IMR-90 (cell line): ENCODE results near the gene CADM3. TPM values are rescaled to one million over a fixed set of nuclear protein-coding genes. Genes with fewer than 3 reads are reported as not detected.

Experiments used
- ATAC-seq: fragments of 200-7000 bp; cut with Tn5 transposase; 2 replicates; pipeline ENCODE4 v1.9.1; 2020; ENCODE audit warnings: low read depth, mild to moderate bottlenecking, moderate library complexity
- BruUV-seq: library from RNA; stranded (reverse); fragments of 400-500 nt; replicated peaks from 2 replicates; lab custom pipeline; 2021; lab: Mats Ljungman, UMichigan
- CTCF ChIA-PET: fragments of 300-600 bp; formaldehyde crosslinking; extraction: SDS; loops from one replicate; lab custom pipeline; 2021; ENCODE audit warnings: antibody characterized with exemption; lab: Yijun Ruan, JAX
- POLR2A ChIA-PET: fragments of 300-600 bp; sonication (Branson Sonifier 250); formaldehyde crosslinking; loops from one replicate; lab custom pipeline; 2022; ENCODE audit warnings: antibody characterized with exemption; ENCODE audit not compliant: unreplicated experiment; lab: Charles Lee
- DNase-seq: peaks from one replicate; pipeline ENCODE4 v3.0.0; 2013
- H2AFZ ChIP-seq: replicated peaks from 2 replicates; pipeline ENCODE3; 2013; ENCODE audit warnings: low read length, mild to moderate bottlenecking; ENCODE audit not compliant: poor library complexity
- H2AK5ac ChIP-seq: 2 replicates; pipeline ENCODE4 v1.6.1; 2013; ENCODE audit warnings: low read depth, low read length, inconsistent platforms
- H2AK9ac ChIP-seq: replicated peaks from 2 replicates; pipeline ENCODE3; 2013; ENCODE audit warnings: mild to moderate bottlenecking, low read depth, low read length, moderate library complexity; ENCODE audit not compliant: poor library complexity
- H2BK120ac ChIP-seq: 2 replicates; pipeline ENCODE4 v1.6.1; 2013; ENCODE audit warnings: low read depth, low read length, inconsistent platforms
- H2BK15ac ChIP-seq: 3 replicates; pipeline ENCODE4 v1.6.1; 2013; ENCODE audit warnings: low read depth, low read length, inconsistent platforms
- H2BK20ac ChIP-seq: 2 replicates; pipeline ENCODE4 v1.6.1; 2013; ENCODE audit warnings: low read depth, mild to moderate bottlenecking, inconsistent platforms, low read length, moderate library complexity
- H2BK5ac ChIP-seq: 2 replicates; pipeline ENCODE4 v1.6.1; 2013; ENCODE audit warnings: mild to moderate bottlenecking, low read depth, low read length, inconsistent platforms; ENCODE audit not compliant: poor library complexity, severe bottlenecking
- H3K14ac ChIP-seq: replicated peaks from 2 replicates; pipeline ENCODE4 v1.6.1; 2013; ENCODE audit warnings: low read depth, low read length, inconsistent platforms
- H3K18ac ChIP-seq: 2 replicates; pipeline ENCODE4 v1.6.1; 2013; ENCODE audit warnings: low read depth, low read length, control low read depth
- H3K23ac ChIP-seq: 2 replicates; pipeline ENCODE4 v1.6.1; 2013; ENCODE audit warnings: low read depth, low read length, inconsistent platforms
- H3K27ac ChIP-seq: 2 replicates; pipeline ENCODE4 v1.5.1; 2013; ENCODE audit warnings: mild to moderate bottlenecking, control low read depth, low read length; ENCODE audit not compliant: insufficient read depth
- H3K27me3 ChIP-seq: 2 replicates; pipeline ENCODE4 v1.6.1; 2013; ENCODE audit warnings: low read length; ENCODE audit not compliant: control insufficient read depth, insufficient read depth
- H3K36me3 ChIP-seq: 2 replicates; pipeline ENCODE4 v1.6.1; 2013; ENCODE audit warnings: low read length, mixed read lengths; ENCODE audit not compliant: control insufficient read depth, insufficient read depth
- H3K4ac ChIP-seq: 2 replicates; pipeline ENCODE4 v1.6.1; 2013; ENCODE audit warnings: low read depth, low read length, inconsistent platforms
- H3K4me1 ChIP-seq: 2 replicates; pipeline ENCODE4 v1.6.1; 2013; ENCODE audit warnings: low read length, mixed read lengths; ENCODE audit not compliant: control insufficient read depth, insufficient read depth
- H3K4me2 ChIP-seq: 2 replicates; pipeline ENCODE4 v1.6.1; 2013; ENCODE audit warnings: low read depth, mild to moderate bottlenecking, control low read depth, low read length, moderate library complexity
- H3K4me3 ChIP-seq: 2 replicates; pipeline ENCODE4 v1.5.1; 2013; ENCODE audit warnings: low read depth, mild to moderate bottlenecking, control low read depth, low read length, moderate library complexity; ENCODE audit not compliant: insufficient read depth
- H3K56ac ChIP-seq: 2 replicates; pipeline ENCODE4 v1.6.1; 2013; ENCODE audit warnings: low read length, inconsistent platforms; ENCODE audit not compliant: insufficient read depth; ENCODE audit errors: extremely low read depth
- H3K79me1 ChIP-seq, 2 experiments: 2 replicates each; pipeline ENCODE4 v1.6.1; 2013; ENCODE audit warnings: low read length in 2 of 2, inconsistent platforms in 1 of 2, low read depth in 1 of 2
- H3K9ac ChIP-seq: 2 replicates; pipeline ENCODE4 v1.6.1; 2013; ENCODE audit warnings: low read depth, low read length, control low read depth
- H3K9me1 ChIP-seq: 2 replicates; pipeline ENCODE4 v1.6.1; 2013; ENCODE audit warnings: low read length, inconsistent platforms; ENCODE audit not compliant: insufficient read depth
- H3K9me3 ChIP-seq: 2 replicates; pipeline ENCODE4 v1.6.1; 2013; ENCODE audit warnings: low read length; ENCODE audit not compliant: control insufficient read depth, insufficient read depth
- H4K20me1 ChIP-seq: 2 replicates; pipeline ENCODE4 v1.6.1; 2013; ENCODE audit warnings: low read length, inconsistent platforms; ENCODE audit not compliant: insufficient read depth
- H4K5ac ChIP-seq: 2 replicates; pipeline ENCODE4 v1.6.1; 2013; ENCODE audit warnings: mild to moderate bottlenecking, low read depth, low read length, control low read depth
- H4K8ac ChIP-seq, 2 experiments: 2 replicates each; pipeline ENCODE4 v1.6.1; 2013; ENCODE audit warnings: low read depth in 2 of 2, low read length in 2 of 2, control low read depth in 1 of 2, inconsistent platforms in 1 of 2
- H4K91ac ChIP-seq: 2 replicates; pipeline ENCODE4 v1.6.1; 2013; ENCODE audit warnings: low read depth, low read length, inconsistent platforms; ENCODE audit not compliant: insufficient read depth
- BHLHE40 ChIP-seq: fragments of 150-350 bp; IDR thresholded peaks from 2 replicates; pipeline ENCODE4 v1.6.1; 2016; ENCODE audit warnings: mild to moderate bottlenecking, low read depth, low read length
- CEBPB ChIP-seq: IDR thresholded peaks from 2 replicates; pipeline ENCODE4 v1.6.1; 2012; ENCODE audit warnings: low read depth, low read length, improper control_type of control experiment
- CHD1 ChIP-seq: IDR thresholded peaks from 2 replicates; pipeline ENCODE4 v1.6.1; 2012; ENCODE audit warnings: low read depth, low read length, improper control_type of control experiment
- CTCF ChIP-seq: conservative IDR thresholded peaks from 2 replicates; pipeline ENCODE4 v1.5.1; 2012; ENCODE audit warnings: mild to moderate bottlenecking, low read depth, low read length, improper control_type of control experiment
- ELK1 ChIP-seq: fragments of 150-350 bp; IDR thresholded peaks from 2 replicates; pipeline ENCODE4 v1.6.1; 2016; ENCODE audit warnings: low read depth, mild to moderate bottlenecking, low read length, moderate library complexity, borderline replicate concordance
- FOS ChIP-seq: fragments of 150-350 bp; IDR thresholded peaks from 2 replicates; pipeline ENCODE4 v1.6.1; 2016; ENCODE audit warnings: low read depth, low read length
- MAFK ChIP-seq: IDR thresholded peaks from 2 replicates; pipeline ENCODE4 v1.6.1; 2012; ENCODE audit warnings: low read depth, low read length, improper control_type of control experiment
- MAZ ChIP-seq: IDR thresholded peaks from 2 replicates; pipeline ENCODE4 v1.6.1; 2012; ENCODE audit warnings: low read depth, mild to moderate bottlenecking, low read length, improper control_type of control experiment, moderate library complexity, borderline replicate concordance
- MXI1 ChIP-seq: IDR thresholded peaks from 2 replicates; pipeline ENCODE4 v1.6.1; 2012; ENCODE audit warnings: low read depth, mild to moderate bottlenecking, low read length, moderate library complexity, borderline replicate concordance
- NFE2L2 ChIP-seq: fragments of 150-350 bp; IDR thresholded peaks from 2 replicates; pipeline ENCODE4 v1.6.1; 2016; ENCODE audit warnings: low read depth, mild to moderate bottlenecking, low read length
- POLR2A ChIP-seq: IDR thresholded peaks from 2 replicates; pipeline ENCODE4 v1.6.1; 2012; ENCODE audit warnings: mild to moderate bottlenecking, low read depth, low read length
- RAD21 ChIP-seq: IDR thresholded peaks from 2 replicates; pipeline ENCODE4 v1.6.1; 2012; ENCODE audit warnings: low read length, improper control_type of control experiment
- RCOR1 ChIP-seq: IDR thresholded peaks from 2 replicates; pipeline ENCODE4 v1.6.1; 2012; ENCODE audit warnings: mild to moderate bottlenecking, low read length, improper control_type of control experiment; ENCODE audit not compliant: insufficient replicate concordance
- RFX5 ChIP-seq: IDR thresholded peaks from 2 replicates; pipeline ENCODE4 v1.8.0; 2012; ENCODE audit warnings: low read depth, mild to moderate bottlenecking, low read length, moderate library complexity
- SMC3 ChIP-seq: fragments of 150-350 bp; IDR thresholded peaks from 2 replicates; pipeline ENCODE4 v1.6.1; 2016; ENCODE audit warnings: low read depth, mild to moderate bottlenecking, antibody characterized with exemption, low read length, moderate library complexity
- USF2 ChIP-seq: fragments of 150-350 bp; IDR thresholded peaks from 2 replicates; pipeline ENCODE4 v1.6.1; 2017; ENCODE audit warnings: mild to moderate bottlenecking, antibody characterized with exemption, low read length, low read depth
- WGBS, 2 experiments: methylation state at CpG; one replicate each; pipeline versions ENCODE4 v1.1.5 to v1.1.7; 2013; ENCODE audit warnings: missing lambda C conversion rate in 2 of 2; ENCODE audit not compliant: insufficient read length in 1 of 2; ENCODE audit errors: extremely low coverage in 2 of 2; 5-methylcytosine and 5-hydroxymethylcytosine counted together
- dilution Hi-C: fragments of 300-500 bp; cut with HindIII; formaldehyde crosslinking; loops from one replicate; pipeline ENCODE4 v1.14.3; 2018; ENCODE audit warnings: low sequenced_read_pairs; ENCODE audit not compliant: unreplicated experiment
- in situ Hi-C: fragments of 300-500 bp; cut with MboI; formaldehyde crosslinking; loops from 3 replicates; pipeline ENCODE4 v1.14.3; 2019; ENCODE audit warnings: low sequenced_read_pairs, inconsistent platforms, mixed read lengths
- intact Hi-C: fragments of 100-400 bp; cut with micrococcal nuclease; formaldehyde crosslinking; loops from 2 replicates; pipeline ENCODE4 v1.10.0; 2022
- polyA plus RNA-seq, 3 experiments: library from polyadenylated mRNA; depleted of rRNA; stranded (reverse); fragments of >200 nt; gene quantifications; 2 replicates each; pipeline ENCODE4 v1.2.3, GENCODE V29; 2012; ENCODE audit warnings: low replicate concordance in 1 of 3
- total RNA-seq: library from RNA; depleted of rRNA; stranded (reverse); fragments of >200 nt; gene quantifications from 2 replicates; pipeline ENCODE4 v1.2.3, GENCODE V29; 2012

Gene CADM3
- total and polyA plus RNA-seq, 2 of the 4 experiments (the other 2 are of a cell fraction): not detected

- in situ Hi-C loops (loop anchor here (25.0 kb wide), 1 partner anchor 681 kb away; no protein-coding TSS in a partner anchor), intact Hi-C loops (no loop called here), dilution Hi-C loops (no loop called here)
- H3K9ac ChIP-seq: no peak overlapping the region
- no peak overlapping the region for H3K27ac ChIP-seq
- CTCF ChIA-PET: no interaction called here
- TF ChIP-seq CTCF: no peak
- no peak for TF ChIP-seq NFE2L2
- no peak for TF ChIP-seq BHLHE40
- TF ChIP-seq MAFK: no peak
- no peak for TF ChIP-seq RFX5
- TF ChIP-seq FOS: no peak
- TF ChIP-seq POLR2A: no peak
- no peak for TF ChIP-seq SMC3
- TF ChIP-seq USF2: no peak
- TF ChIP-seq RCOR1: no peak
- no peak for TF ChIP-seq ELK1
- no peak for TF ChIP-seq CEBPB
- no peak for TF ChIP-seq MXI1
- no peak for TF ChIP-seq CHD1
- no peak for TF ChIP-seq MAZ
- TF ChIP-seq RAD21: no peak
- H3K36me3 ChIP-seq: no peaks in the 10 kb centered on the region
- no peak overlapping the region for H2AK9ac ChIP-seq
- H3K79me1 ChIP-seq: no peaks in the 10 kb centered on the region
- POLR2A ChIA-PET: no interaction called here
- H2BK20ac ChIP-seq: no peak overlapping the region
- no peak overlapping the region for H4K5ac ChIP-seq
- no peak overlapping the region for H3K4me2 ChIP-seq
- no peak overlapping the region for H3K56ac ChIP-seq
- no peaks in the 10 kb centered on the region for H3K4me1 ChIP-seq
- H2BK15ac ChIP-seq: no peak overlapping the region
- 57% methylated on average over 3 of the region's 4 CpGs; no CpG with 5 or more reads in 1 of the 2 experiments for WGBS, 2 experiments
- H3K9me3 ChIP-seq: no peaks in the 10 kb centered on the region
- no peak overlapping the region for H2BK120ac ChIP-seq
- H4K8ac ChIP-seq: no peak overlapping the region
- H3K27me3 ChIP-seq: peaks cover 4% of the 10 kb centered on the region
- H2BK5ac ChIP-seq: no peak overlapping the region
- no peaks in the 10 kb centered on the region for H4K20me1 ChIP-seq
- no peak overlapping the region for H2AK5ac ChIP-seq
- no TSS peak for BruUV-seq
- H3K4me3 ChIP-seq: no peak overlapping the region
- no peak overlapping the region for H3K14ac ChIP-seq
- no peak overlapping the region for H4K91ac ChIP-seq
- no peak overlapping the region for H3K18ac ChIP-seq
- DNase-seq (no peak), ATAC-seq (no peak)
- H3K23ac ChIP-seq: no peak overlapping the region
- H3K4ac ChIP-seq: no peak overlapping the region
- H3K9me1 ChIP-seq: no peaks in the 10 kb centered on the region
- no peak overlapping the region for H2AFZ ChIP-seq
Measured at GRCh38 chr1:159206110-159206509, 34.7 kb downstream of the CADM3 start.
